ENCODE results near the gene C9orf50.

C9orf50 gene

GRCh38 chr9:129646654-129647053 lies 25.8 kb upstream of the C9orf50 start:
- no peak for TF ChIP-seq CTCF (IDR thresholded peaks at IDR 0.05; ENCODE audit: low read depth, low read length)
- H3K27me3 ChIP-seq (ENCODE audit: insufficient read depth, low read depth, severe bottlenecking): no peaks in the 10 kb centered on the region
- DNase-seq: no peak
- no peak overlapping the region for H3K27ac ChIP-seq
- no peak overlapping the region for H3K4me3 ChIP-seq (ENCODE audit: low read depth, low read length)
- no peaks in the 10 kb centered on the region; the same call in 1 of the 2 replicates for H3K36me3 ChIP-seq
- no peaks in the 10 kb centered on the region for H3K9me3 ChIP-seq (ENCODE audit: severe bottlenecking)

GRCh38 chr9:129646252-129646651 lies 25.4 kb upstream of the C9orf50 start:
- no peak overlapping the region for H3K4me3 ChIP-seq (ENCODE audit: low read depth, low read length)
- no peaks in the 10 kb centered on the region for H3K27me3 ChIP-seq (ENCODE audit: insufficient read depth, low read depth, severe bottlenecking)
- no peak for TF ChIP-seq CTCF (IDR thresholded peaks at IDR 0.05; ENCODE audit: low read depth, low read length)
- no peaks in the 10 kb centered on the region; the same call in 1 of the 2 replicates for H3K36me3 ChIP-seq
- no peak overlapping the region for H3K27ac ChIP-seq
- DNase-seq: no peak
- no peaks in the 10 kb centered on the region for H3K9me3 ChIP-seq (ENCODE audit: severe bottlenecking)

- DNase-seq: no peak
- Histone ChIP-seq H3K9me3 (ENCODE audit: severe bottlenecking) (no peaks in the 10 kb centered on the region), H3K27me3 (ENCODE audit: insufficient read depth, low read depth, severe bottlenecking) (no peaks in the 10 kb centered on the region), H3K4me3 (ENCODE audit: low read depth, low read length) (no peak overlapping the region), H3K27ac (no peak overlapping the region), H3K36me3 (no peaks in the 10 kb centered on the region; the same call in 1 of the 2 replicates)
- no peak for TF ChIP-seq CTCF (IDR thresholded peaks at IDR 0.05; ENCODE audit: low read depth, low read length)
These were observed 24.0 kb upstream of the C9orf50 start for GRCh38 chr9:129644902-129645301.

- TF ChIP-seq CTCF (IDR thresholded peaks at IDR 0.05; ENCODE audit: low read depth, low read length): no peak
- Histone ChIP-seq H3K4me3 (ENCODE audit: low read depth, low read length) (no peak overlapping the region), H3K36me3 (peaks cover 4% of the 10 kb centered on the region), H3K27ac (no peak overlapping the region), H3K9me3 (ENCODE audit: severe bottlenecking) (no peaks in the 10 kb centered on the region), H3K27me3 (ENCODE audit: insufficient read depth, low read depth, severe bottlenecking) (no peaks in the 10 kb centered on the region)
- no peak for DNase-seq
These were observed 23.5 kb upstream of the C9orf50 start for GRCh38 chr9:129644365-129644764.

GRCh38 chr9:129643706-129644105 lies 22.8 kb upstream of the C9orf50 start:
- no peak for DNase-seq
- Histone ChIP-seq H3K27me3 (ENCODE audit: insufficient read depth, low read depth, severe bottlenecking) (no peaks in the 10 kb centered on the region), H3K4me3 (ENCODE audit: low read depth, low read length) (no peak overlapping the region), H3K27ac (no peak overlapping the region), H3K36me3 (peaks cover 10% of the 10 kb centered on the region), H3K9me3 (ENCODE audit: severe bottlenecking) (no peaks in the 10 kb centered on the region)
- no peak for TF ChIP-seq CTCF (IDR thresholded peaks at IDR 0.05; ENCODE audit: low read depth, low read length)

Measured in WERI-Rb-1 (cell line).